GM19328 (cell line): ENCODE measurements around the gene LILRB3.
"Not testable (repeated sequence)": the region's sequence is repeated elsewhere in the genome, so short reads cannot be mapped to it uniquely, and the experiment has no call there.

Source experiments
- ATAC-seq: cut with Tn5 transposase; IDR thresholded peaks from one replicate; pipeline ENCODE4 v1.9.1; 2021; ENCODE audit warnings: mild to moderate bottlenecking, moderate library complexity; ENCODE audit not compliant: unreplicated experiment

Gene LILRB3

GRCh38 chr19:54222474-54223276 lies at the start of gene LILRB3:
Gene LILRB3 (minus strand): TSS chr19:54223007. CDS start chr19:54222976, 31 bp downstream.
- ATAC-seq: not testable (repeated sequence)

- not testable (repeated sequence) for ATAC-seq
Measured at GRCh38 chr19:54272181-54272580, 49.4 kb upstream of the LILRB3 start.

- ATAC-seq: not testable (repeated sequence)
Measured at GRCh38 chr19:54271587-54271986, 48.8 kb upstream of the LILRB3 start.

- no peak for ATAC-seq
Measured at GRCh38 chr19:54271106-54271505, 48.3 kb upstream of the LILRB3 start.

- no peak for ATAC-seq
Measured at GRCh38 chr19:54268936-54269335, 46.1 kb upstream of the LILRB3 start.

- no peak for ATAC-seq
Measured at GRCh38 chr19:54266133-54266532, 43.3 kb upstream of the LILRB3 start.

- no peak for ATAC-seq
Measured at GRCh38 chr19:54262470-54262869, 39.7 kb upstream of the LILRB3 start.

- ATAC-seq: no peak
Measured at GRCh38 chr19:54262066-54262465, 39.3 kb upstream of the LILRB3 start.

GRCh38 chr19:54257116-54257480 lies 34.3 kb upstream of the LILRB3 start, which contains the start of gene LILRB5:
Gene LILRB5 (minus strand): TSS chr19:54257273. CDS start chr19:54257193, 80 bp downstream.
- no peak for ATAC-seq

GRCh38 chr19:54256250-54257115 lies 33.7 kb upstream of the LILRB3 start:
- ATAC-seq: no peak

GRCh38 chr19:54255105-54255775 lies 32.4 kb upstream of the LILRB3 start:
- ATAC-seq: no peak

GRCh38 chr19:54254195-54254906 lies 31.5 kb upstream of the LILRB3 start:
- no peak for ATAC-seq

GRCh38 chr19:54253331-54254194 lies 30.8 kb upstream of the LILRB3 start:
- ATAC-seq: no peak

GRCh38 chr19:54252845-54253244 lies 30.0 kb upstream of the LILRB3 start:
- ATAC-seq: no peak

GRCh38 chr19:54252243-54252642 lies 29.4 kb upstream of the LILRB3 start:
- no peak for ATAC-seq

GRCh38 chr19:54248016-54248601 lies 25.3 kb upstream of the LILRB3 start:
- ATAC-seq: no peak

GRCh38 chr19:54247106-54247930 lies 24.5 kb upstream of the LILRB3 start:
- ATAC-seq: no peak

GRCh38 chr19:54245936-54246335 lies 23.1 kb upstream of the LILRB3 start:
- ATAC-seq: no peak
